IMR-90 (cell line): Measurements from ENCODE around the gene KCNK15. TPM values are rescaled to one million over a fixed set of nuclear protein-coding genes. Genes with fewer than 3 reads are reported as not detected.

Experiments used
- ATAC-seq: fragments of 200-7000 bp; cut with Tn5 transposase; 2 replicates; pipeline ENCODE4 v1.9.1; 2020; ENCODE audit warnings: low read depth, mild to moderate bottlenecking, moderate library complexity
- BruUV-seq: library from RNA; stranded (reverse); fragments of 400-500 nt; replicated peaks from 2 replicates; lab custom pipeline; 2021; lab: Mats Ljungman, UMichigan
- CTCF ChIA-PET: fragments of 300-600 bp; formaldehyde crosslinking; extraction: SDS; loops from one replicate; lab custom pipeline; 2021; ENCODE audit warnings: antibody characterized with exemption; lab: Yijun Ruan, JAX
- POLR2A ChIA-PET: fragments of 300-600 bp; sonication (Branson Sonifier 250); formaldehyde crosslinking; loops from one replicate; lab custom pipeline; 2022; ENCODE audit warnings: antibody characterized with exemption; ENCODE audit not compliant: unreplicated experiment; lab: Charles Lee
- DNase-seq: peaks from one replicate; pipeline ENCODE4 v3.0.0; 2013
- H2AFZ ChIP-seq: replicated peaks from 2 replicates; pipeline ENCODE3; 2013; ENCODE audit warnings: low read length, mild to moderate bottlenecking; ENCODE audit not compliant: poor library complexity
- H2AK5ac ChIP-seq: 2 replicates; pipeline ENCODE4 v1.6.1; 2013; ENCODE audit warnings: low read depth, low read length, inconsistent platforms
- H2AK9ac ChIP-seq: replicated peaks from 2 replicates; pipeline ENCODE3; 2013; ENCODE audit warnings: mild to moderate bottlenecking, low read depth, low read length, moderate library complexity; ENCODE audit not compliant: poor library complexity
- H2BK120ac ChIP-seq: 2 replicates; pipeline ENCODE4 v1.6.1; 2013; ENCODE audit warnings: low read depth, low read length, inconsistent platforms
- H2BK15ac ChIP-seq: 3 replicates; pipeline ENCODE4 v1.6.1; 2013; ENCODE audit warnings: low read depth, low read length, inconsistent platforms
- H2BK20ac ChIP-seq: 2 replicates; pipeline ENCODE4 v1.6.1; 2013; ENCODE audit warnings: low read depth, mild to moderate bottlenecking, inconsistent platforms, low read length, moderate library complexity
- H2BK5ac ChIP-seq: 2 replicates; pipeline ENCODE4 v1.6.1; 2013; ENCODE audit warnings: mild to moderate bottlenecking, low read depth, low read length, inconsistent platforms; ENCODE audit not compliant: poor library complexity, severe bottlenecking
- H3K14ac ChIP-seq: replicated peaks from 2 replicates; pipeline ENCODE4 v1.6.1; 2013; ENCODE audit warnings: low read depth, low read length, inconsistent platforms
- H3K18ac ChIP-seq: 2 replicates; pipeline ENCODE4 v1.6.1; 2013; ENCODE audit warnings: low read depth, low read length, control low read depth
- H3K23ac ChIP-seq: 2 replicates; pipeline ENCODE4 v1.6.1; 2013; ENCODE audit warnings: low read depth, low read length, inconsistent platforms
- H3K27ac ChIP-seq: 2 replicates; pipeline ENCODE4 v1.5.1; 2013; ENCODE audit warnings: mild to moderate bottlenecking, control low read depth, low read length; ENCODE audit not compliant: insufficient read depth
- H3K27me3 ChIP-seq: 2 replicates; pipeline ENCODE4 v1.6.1; 2013; ENCODE audit warnings: low read length; ENCODE audit not compliant: control insufficient read depth, insufficient read depth
- H3K36me3 ChIP-seq: 2 replicates; pipeline ENCODE4 v1.6.1; 2013; ENCODE audit warnings: low read length, mixed read lengths; ENCODE audit not compliant: control insufficient read depth, insufficient read depth
- H3K4ac ChIP-seq: 2 replicates; pipeline ENCODE4 v1.6.1; 2013; ENCODE audit warnings: low read depth, low read length, inconsistent platforms
- H3K4me1 ChIP-seq: 2 replicates; pipeline ENCODE4 v1.6.1; 2013; ENCODE audit warnings: low read length, mixed read lengths; ENCODE audit not compliant: control insufficient read depth, insufficient read depth
- H3K4me2 ChIP-seq: 2 replicates; pipeline ENCODE4 v1.6.1; 2013; ENCODE audit warnings: low read depth, mild to moderate bottlenecking, control low read depth, low read length, moderate library complexity
- H3K4me3 ChIP-seq: 2 replicates; pipeline ENCODE4 v1.5.1; 2013; ENCODE audit warnings: low read depth, mild to moderate bottlenecking, control low read depth, low read length, moderate library complexity; ENCODE audit not compliant: insufficient read depth
- H3K56ac ChIP-seq: 2 replicates; pipeline ENCODE4 v1.6.1; 2013; ENCODE audit warnings: low read length, inconsistent platforms; ENCODE audit not compliant: insufficient read depth; ENCODE audit errors: extremely low read depth
- H3K79me1 ChIP-seq, 2 experiments: 2 replicates each; pipeline ENCODE4 v1.6.1; 2013; ENCODE audit warnings: low read length in 2 of 2, inconsistent platforms in 1 of 2, low read depth in 1 of 2
- H3K9ac ChIP-seq: 2 replicates; pipeline ENCODE4 v1.6.1; 2013; ENCODE audit warnings: low read depth, low read length, control low read depth
- H3K9me1 ChIP-seq: 2 replicates; pipeline ENCODE4 v1.6.1; 2013; ENCODE audit warnings: low read length, inconsistent platforms; ENCODE audit not compliant: insufficient read depth
- H3K9me3 ChIP-seq: 2 replicates; pipeline ENCODE4 v1.6.1; 2013; ENCODE audit warnings: low read length; ENCODE audit not compliant: control insufficient read depth, insufficient read depth
- H4K20me1 ChIP-seq: 2 replicates; pipeline ENCODE4 v1.6.1; 2013; ENCODE audit warnings: low read length, inconsistent platforms; ENCODE audit not compliant: insufficient read depth
- H4K5ac ChIP-seq: 2 replicates; pipeline ENCODE4 v1.6.1; 2013; ENCODE audit warnings: mild to moderate bottlenecking, low read depth, low read length, control low read depth
- H4K8ac ChIP-seq, 2 experiments: 2 replicates each; pipeline ENCODE4 v1.6.1; 2013; ENCODE audit warnings: low read depth in 2 of 2, low read length in 2 of 2, control low read depth in 1 of 2, inconsistent platforms in 1 of 2
- H4K91ac ChIP-seq: 2 replicates; pipeline ENCODE4 v1.6.1; 2013; ENCODE audit warnings: low read depth, low read length, inconsistent platforms; ENCODE audit not compliant: insufficient read depth
- CTCF ChIP-seq: conservative IDR thresholded peaks from 2 replicates; pipeline ENCODE4 v1.5.1; 2012; ENCODE audit warnings: mild to moderate bottlenecking, low read depth, low read length, improper control_type of control experiment
- FOS ChIP-seq: fragments of 150-350 bp; IDR thresholded peaks from 2 replicates; pipeline ENCODE4 v1.6.1; 2016; ENCODE audit warnings: low read depth, low read length
- MAFK ChIP-seq: IDR thresholded peaks from 2 replicates; pipeline ENCODE4 v1.6.1; 2012; ENCODE audit warnings: low read depth, low read length, improper control_type of control experiment
- POLR2A ChIP-seq: IDR thresholded peaks from 2 replicates; pipeline ENCODE4 v1.6.1; 2012; ENCODE audit warnings: mild to moderate bottlenecking, low read depth, low read length
- RAD21 ChIP-seq: IDR thresholded peaks from 2 replicates; pipeline ENCODE4 v1.6.1; 2012; ENCODE audit warnings: low read length, improper control_type of control experiment
- RCOR1 ChIP-seq: IDR thresholded peaks from 2 replicates; pipeline ENCODE4 v1.6.1; 2012; ENCODE audit warnings: mild to moderate bottlenecking, low read length, improper control_type of control experiment; ENCODE audit not compliant: insufficient replicate concordance
- SMC3 ChIP-seq: fragments of 150-350 bp; IDR thresholded peaks from 2 replicates; pipeline ENCODE4 v1.6.1; 2016; ENCODE audit warnings: low read depth, mild to moderate bottlenecking, antibody characterized with exemption, low read length, moderate library complexity
- USF2 ChIP-seq: fragments of 150-350 bp; IDR thresholded peaks from 2 replicates; pipeline ENCODE4 v1.6.1; 2017; ENCODE audit warnings: mild to moderate bottlenecking, antibody characterized with exemption, low read length, low read depth
- WGBS, 2 experiments: methylation state at CpG; one replicate each; pipeline versions ENCODE4 v1.1.5 to v1.1.7; 2013; ENCODE audit warnings: missing lambda C conversion rate in 2 of 2; ENCODE audit not compliant: insufficient read length in 1 of 2; ENCODE audit errors: extremely low coverage in 2 of 2; 5-methylcytosine and 5-hydroxymethylcytosine counted together
- dilution Hi-C: fragments of 300-500 bp; cut with HindIII; formaldehyde crosslinking; loops from one replicate; pipeline ENCODE4 v1.14.3; 2018; ENCODE audit warnings: low sequenced_read_pairs; ENCODE audit not compliant: unreplicated experiment
- in situ Hi-C: fragments of 300-500 bp; cut with MboI; formaldehyde crosslinking; loops from 3 replicates; pipeline ENCODE4 v1.14.3; 2019; ENCODE audit warnings: low sequenced_read_pairs, inconsistent platforms, mixed read lengths
- intact Hi-C: fragments of 100-400 bp; cut with micrococcal nuclease; formaldehyde crosslinking; loops from 2 replicates; pipeline ENCODE4 v1.10.0; 2022
- polyA plus RNA-seq, 3 experiments: library from polyadenylated mRNA; depleted of rRNA; stranded (reverse); fragments of >200 nt; gene quantifications; 2 replicates each; pipeline ENCODE4 v1.2.3, GENCODE V29; 2012; ENCODE audit warnings: low replicate concordance in 1 of 3
- total RNA-seq: library from RNA; depleted of rRNA; stranded (reverse); fragments of >200 nt; gene quantifications from 2 replicates; pipeline ENCODE4 v1.2.3, GENCODE V29; 2012

Gene KCNK15
- total and polyA plus RNA-seq, 2 of the 4 experiments (the other 2 are of a cell fraction): not detected

GRCh38 chr20:44742304-44743079 is 3.2 kb upstream of the KCNK15 start:
- H4K5ac ChIP-seq: no peak overlapping the region
- H3K4me2 ChIP-seq: no peak overlapping the region
- no peaks in the 10 kb centered on the region for H4K20me1 ChIP-seq
- no peak overlapping the region for H3K27ac ChIP-seq
- H2BK20ac ChIP-seq: no peak overlapping the region
- no peak overlapping the region for H2BK15ac ChIP-seq
- no peak overlapping the region for H4K8ac ChIP-seq
- intact Hi-C loops (no loop called here), dilution Hi-C loops (no loop called here), in situ Hi-C loops (loop anchor here (5.0 kb wide), 1 partner anchor 125 kb away; no protein-coding TSS in a partner anchor)
- no peak overlapping the region for H3K18ac ChIP-seq
- H2BK5ac ChIP-seq: no peak overlapping the region
- no peaks in the 10 kb centered on the region for H3K79me1 ChIP-seq
- H3K14ac ChIP-seq: no peak overlapping the region
- no peak for DNase-seq
- no peak overlapping the region for H2BK120ac ChIP-seq
- H3K4me3 ChIP-seq: no peak overlapping the region
- peak overlapping the region; percentile 32 for H2AK9ac ChIP-seq
- POLR2A ChIA-PET: interaction anchor here (0.6 kb wide), 1 partner anchor 129 kb away, joined by 4 read pairs; no protein-coding TSS in a partner anchor
- TF ChIP-seq MAFK: no peak
- TF ChIP-seq POLR2A: no peak
- TF ChIP-seq SMC3: no peak
- TF ChIP-seq RCOR1: no peak
- no peak for TF ChIP-seq CTCF
- TF ChIP-seq FOS: no peak
- TF ChIP-seq USF2: no peak
- TF ChIP-seq RAD21: no peak
- H2AFZ ChIP-seq: no peak overlapping the region
- H3K27me3 ChIP-seq: peaks cover 68% of the 10 kb centered on the region
- H3K9me3 ChIP-seq: no peaks in the 10 kb centered on the region
- WGBS, 2 experiments: 53% methylated on average over 2 of the region's 14 CpGs; no CpG with 5 or more reads in 1 of the 2 experiments
- H3K56ac ChIP-seq: no peak overlapping the region
- no peak overlapping the region for H3K4ac ChIP-seq
- H4K91ac ChIP-seq: no peak overlapping the region
- H3K9ac ChIP-seq: no peak overlapping the region
- H3K23ac ChIP-seq: no peak overlapping the region
- peaks cover 1% of the 10 kb centered on the region; the same call in 1 of the 2 replicates for H3K4me1 ChIP-seq
- no TSS peak for BruUV-seq
- no peak overlapping the region for H2AK5ac ChIP-seq
- no peak for ATAC-seq
- H3K9me1 ChIP-seq: no peaks in the 10 kb centered on the region
- CTCF ChIA-PET: interaction anchor here (1.2 kb wide), 1 partner anchor 124 kb away, joined by 3 read pairs; no protein-coding TSS in a partner anchor
- no peaks in the 10 kb centered on the region for H3K36me3 ChIP-seq
